SK-N-SH treated with all-trans-retinoic acid at 6 μM for 48 hours (cell line): ENCODE results near the gene OLFML3.

Source experiments
- ATAC-seq: fragments of 200-7000 bp; cut with Tn5 transposase; 3 replicates; pipeline ENCODE4 v1.9.1; 2020; ENCODE audit warnings: mild to moderate bottlenecking, moderate library complexity
- ARNTL ChIP-seq: fragments of 450-650 bp; formaldehyde crosslinking; IDR thresholded peaks from 2 replicates; pipeline ENCODE4 v1.5.0; 2020; ENCODE audit warnings: low read depth, mild to moderate bottlenecking, moderate library complexity, borderline replicate concordance
- BACH2 ChIP-seq: fragments of 250-450 bp; sonication (Bioruptor Pico); IDR thresholded peaks from 2 replicates; pipeline ENCODE4 v1.9.0; 2021; ENCODE audit warnings: mild to moderate bottlenecking, borderline replicate concordance
- CREB5 ChIP-seq: fragments of 250-450 bp; sonication (Bioruptor Pico); IDR thresholded peaks from 2 replicates; pipeline ENCODE4 v1.5.1; 2020; ENCODE audit warnings: low read depth, mild to moderate bottlenecking, moderate library complexity
- CSDC2 ChIP-seq: fragments of 250-450 bp; sonication (Bioruptor Pico); IDR thresholded peaks from 2 replicates; pipeline ENCODE4 v1.5.0; 2020; ENCODE audit warnings: mild to moderate bottlenecking, moderate library complexity
- ESRRG ChIP-seq: fragments of 250-450 bp; sonication (Bioruptor Pico); IDR thresholded peaks from 2 replicates; pipeline ENCODE4 v1.6.1; 2021; ENCODE audit warnings: mild to moderate bottlenecking
- GLIS3 ChIP-seq: fragments of 250-450 bp; sonication (Bioruptor Pico); IDR thresholded peaks from 2 replicates; pipeline ENCODE4 v1.5.0; 2020; ENCODE audit warnings: mild to moderate bottlenecking, moderate library complexity
- ISL1 ChIP-seq: fragments of 250-450 bp; sonication (Bioruptor Pico); IDR thresholded peaks from 2 replicates; pipeline ENCODE4 v2.1.2; 2022; ENCODE audit warnings: mild to moderate bottlenecking, moderate library complexity
- OSR1 ChIP-seq: fragments of 250-450 bp; sonication (Bioruptor Pico); IDR thresholded peaks from 2 replicates; pipeline ENCODE4 v1.8.0; 2022; ENCODE audit warnings: moderate library complexity, mild to moderate bottlenecking, inconsistent platforms
- PATZ1 ChIP-seq: fragments of 250-450 bp; sonication (Bioruptor Pico); IDR thresholded peaks from 2 replicates; pipeline ENCODE4 v1.8.0; 2020; ENCODE audit warnings: mild to moderate bottlenecking, moderate library complexity, borderline replicate concordance
- POU6F1 ChIP-seq: fragments of 250-450 bp; sonication (Bioruptor Pico); IDR thresholded peaks from 2 replicates; pipeline ENCODE4 v1.8.0; 2021; ENCODE audit warnings: low read depth, mild to moderate bottlenecking, moderate library complexity, borderline replicate concordance
- PPARA ChIP-seq: fragments of 250-450 bp; sonication (Bioruptor Pico); IDR thresholded peaks from 2 replicates; pipeline ENCODE4 v1.5.0; 2020; ENCODE audit warnings: mild to moderate bottlenecking, borderline replicate concordance
- RARB ChIP-seq: fragments of 250-450 bp; sonication (Bioruptor Pico); IDR thresholded peaks from 2 replicates; pipeline ENCODE4 v1.8.0; 2021; ENCODE audit warnings: mild to moderate bottlenecking, moderate library complexity
- SNAI2 ChIP-seq: fragments of 250-450 bp; sonication (Bioruptor Pico); IDR thresholded peaks from 2 replicates; pipeline ENCODE4 v1.5.0; 2020; ENCODE audit warnings: mild to moderate bottlenecking, moderate library complexity
- TCF4 ChIP-seq: fragments of 250-450 bp; sonication (Bioruptor Pico); IDR thresholded peaks from 2 replicates; pipeline ENCODE4 v1.8.0; 2021; ENCODE audit warnings: mild to moderate bottlenecking, moderate library complexity, borderline replicate concordance
- TOX ChIP-seq: fragments of 250-450 bp; sonication (Bioruptor Pico); IDR thresholded peaks from 2 replicates; pipeline ENCODE4 v1.8.0; 2021; ENCODE audit warnings: mild to moderate bottlenecking, moderate library complexity, borderline replicate concordance
- TSHZ2 ChIP-seq: fragments of 250-450 bp; sonication (Bioruptor Pico); IDR thresholded peaks from 2 replicates; pipeline ENCODE4 v1.5.0; 2020; ENCODE audit warnings: mild to moderate bottlenecking, moderate library complexity
- ZFP3 ChIP-seq: fragments of 250-450 bp; sonication (Bioruptor Pico); IDR thresholded peaks from 2 replicates; pipeline ENCODE4 v1.5.0; 2020; ENCODE audit warnings: mild to moderate bottlenecking, moderate library complexity
- ZFP30 ChIP-seq: fragments of 450-650 bp; formaldehyde crosslinking; IDR thresholded peaks from 2 replicates; pipeline ENCODE4 v1.5.0; 2022; ENCODE audit warnings: mild to moderate bottlenecking, moderate library complexity
- ZNF565 ChIP-seq: fragments of 450-650 bp; formaldehyde crosslinking; conservative IDR thresholded peaks from 2 replicates; pipeline ENCODE4 v1.5.0; 2020; ENCODE audit warnings: low read depth, mild to moderate bottlenecking, moderate library complexity
- ZNF8 ChIP-seq: fragments of 450-650 bp; formaldehyde crosslinking; IDR thresholded peaks from 2 replicates; pipeline ENCODE4 v1.5.0; 2020; ENCODE audit warnings: mild to moderate bottlenecking, moderate library complexity

OLFML3 gene

GRCh38 chr1:113934511-113935055, 44.7 kb upstream of the OLFML3 start:
- ATAC-seq = no peak
- no peak for TF ChIP-seq PPARA (CRISPR knock-in tag)
- no peak for TF ChIP-seq RARB (CRISPR knock-in tag)
- TF ChIP-seq TOX (CRISPR knock-in tag) = no peak
- no peak for TF ChIP-seq ARNTL (CRISPR knock-in tag)
- TF ChIP-seq TSHZ2 = no peak
- TF ChIP-seq CSDC2 (CRISPR knock-in tag) = no peak
- TF ChIP-seq BACH2 = no peak
- no peak for TF ChIP-seq CREB5 (CRISPR knock-in tag)
- TF ChIP-seq ZFP3 (CRISPR knock-in tag) = no peak
- no peak for TF ChIP-seq OSR1 (CRISPR knock-in tag)
- TF ChIP-seq TCF4 (CRISPR knock-in tag) = no peak
- TF ChIP-seq ZFP30 (CRISPR knock-in tag) = no peak
- TF ChIP-seq GLIS3 (CRISPR knock-in tag) = no peak
- no peak for TF ChIP-seq ESRRG (CRISPR knock-in tag)

GRCh38 chr1:113935176-113935575, 44.1 kb upstream of the OLFML3 start:
- ATAC-seq = no peak
- TF ChIP-seq TCF4 (CRISPR knock-in tag) (no peak), GLIS3 (CRISPR knock-in tag) (no peak), BACH2 (no peak), SNAI2 (no peak), PATZ1 (no peak), OSR1 (CRISPR knock-in tag) (no peak), TOX (CRISPR knock-in tag) (no peak), TSHZ2 (no peak), ARNTL (CRISPR knock-in tag) (no peak), ZNF565 (no peak), ESRRG (CRISPR knock-in tag) (no peak), CSDC2 (CRISPR knock-in tag) (no peak), ZNF8 (CRISPR knock-in tag) (no peak), ISL1 (no peak), ZFP30 (CRISPR knock-in tag) (no peak), POU6F1 (CRISPR knock-in tag) (no peak), ZFP3 (CRISPR knock-in tag) (no peak), PPARA (CRISPR knock-in tag) (no peak)
- TF ChIP-seq, all 23 proteins: peak for 0
